HepG2 (cell line): ENCODE measurements around the gene SAPCD1. TPM values are rescaled to one million over a fixed set of nuclear protein-coding genes. Genes with fewer than 3 reads are reported as not detected.
A peak's percentile ranks its signal among the peaks of the same experiment; 100 is the strongest.

Experiments
- BCLAF1 ChIP-seq: fragments of 450-650 bp; IDR thresholded peaks from 2 replicates; pipeline ENCODE4 v1.6.1; 2017; ENCODE audit warnings: mild to moderate bottlenecking
- HCFC1 ChIP-seq: fragments of 150-350 bp; IDR thresholded peaks from 2 replicates; pipeline ENCODE4 v1.6.1; 2014; ENCODE audit warnings: low read depth, low read length
- HMGA1 ChIP-seq: sonication (generic); formaldehyde crosslinking; conservative IDR thresholded peaks from 2 replicates; pipeline ENCODE4 v1.4.0; 2020; ENCODE audit warnings: missing genetic modification reagents
- HOXA7 ChIP-seq: sonication (generic); formaldehyde crosslinking; IDR thresholded peaks from 2 replicates; pipeline ENCODE4 v1.8.1; 2022; ENCODE audit warnings: mild to moderate bottlenecking, missing genetic modification reagents, moderate library complexity
- KAT8 ChIP-seq: IDR thresholded peaks from 2 replicates; pipeline ENCODE4 v1.6.1; 2016; ENCODE audit warnings: missing genetic modification reagents, missing compliant biosample characterization
- KLF6 ChIP-seq: IDR thresholded peaks from 2 replicates; pipeline ENCODE4 v1.8.0; 2016; ENCODE audit warnings: missing biosample characterization, missing genetic modification reagents
- MED13 ChIP-seq: sonication (generic); formaldehyde crosslinking; IDR thresholded peaks from 2 replicates; pipeline ENCODE4 v1.5.0; 2020; ENCODE audit warnings: missing genetic modification reagents
- MIXL1 ChIP-seq: IDR thresholded peaks from 2 replicates; pipeline ENCODE4 v1.6.1; 2016
- MTF1 ChIP-seq: sonication (generic); formaldehyde crosslinking; IDR thresholded peaks from 2 replicates; pipeline ENCODE4 v1.5.0; 2020; ENCODE audit warnings: missing genetic modification reagents
- SMAD9 ChIP-seq: sonication (generic); formaldehyde crosslinking; IDR thresholded peaks from 2 replicates; pipeline ENCODE4 v1.5.1; 2020; ENCODE audit warnings: mild to moderate bottlenecking, missing genetic modification reagents
- ZFYVE20 ChIP-seq: sonication (generic); formaldehyde crosslinking; IDR thresholded peaks from 2 replicates; pipeline ENCODE4 v1.8.0; 2023; ENCODE audit warnings: low read depth, mild to moderate bottlenecking, moderate library complexity, missing genetic modification reagents, borderline replicate concordance
- ZNF24 ChIP-seq: fragments of 450-650 bp; IDR thresholded peaks from 2 replicates; pipeline ENCODE4 v1.6.1; 2017; ENCODE audit warnings: antibody characterized with exemption, mild to moderate bottlenecking
- polyA plus RNA-seq, 8 experiments: library from polyadenylated mRNA; depleted of rRNA in 3 of 8; stranded (reverse) in 7 of 8; unstranded in 1 of 8; fragments of >200 nt; fragmentation: Illumina TruSeq in 4 of 8; extraction: Trizol in 4 of 8; gene quantifications; 2 replicates each; pipeline versions ENCODE4 v1.2.1 to v1.2.3, GENCODE V29; 2011 to 2016; ENCODE audit warnings: low read depth in 4 of 8, missing spikeins in 1 of 8, mixed read lengths in 1 of 8; ENCODE audit not compliant: insufficient read depth in 1 of 8
- total RNA-seq, 5 experiments: library from RNA; depleted of rRNA; stranded (reverse); fragments of >200 nt; fragmentation: Illumina TruSeq; extraction: Trizol; gene quantifications; 2 replicates each; pipeline ENCODE4 v1.2.3, GENCODE V29; 2016; ENCODE audit warnings: low read depth in 1 of 5
- TF ChIP-seq, protein P1 (sequence below): sonication (generic); formaldehyde crosslinking; IDR thresholded peaks from 2 replicates; pipeline ENCODE4 v1.5.0; 2020; ENCODE audit warnings: missing genetic modification reagents
- TF ChIP-seq, protein P2 (sequence below): sonication (generic); formaldehyde crosslinking; IDR thresholded peaks from 2 replicates; pipeline ENCODE4 v1.4.0; 2020; ENCODE audit warnings: mild to moderate bottlenecking, missing genetic modification reagents
- TF ChIP-seq, protein P3 (sequence below): fragments of 450-650 bp; IDR thresholded peaks from 2 replicates; pipeline ENCODE4 v1.6.1; 2016

The SAPCD1 gene
- total and polyA plus RNA-seq, 2 of the 13 experiments (the other 11 are each of a cell fraction or from before 2014, with no cell fraction given) = 2.5 to 3.9 TPM

DNA sequence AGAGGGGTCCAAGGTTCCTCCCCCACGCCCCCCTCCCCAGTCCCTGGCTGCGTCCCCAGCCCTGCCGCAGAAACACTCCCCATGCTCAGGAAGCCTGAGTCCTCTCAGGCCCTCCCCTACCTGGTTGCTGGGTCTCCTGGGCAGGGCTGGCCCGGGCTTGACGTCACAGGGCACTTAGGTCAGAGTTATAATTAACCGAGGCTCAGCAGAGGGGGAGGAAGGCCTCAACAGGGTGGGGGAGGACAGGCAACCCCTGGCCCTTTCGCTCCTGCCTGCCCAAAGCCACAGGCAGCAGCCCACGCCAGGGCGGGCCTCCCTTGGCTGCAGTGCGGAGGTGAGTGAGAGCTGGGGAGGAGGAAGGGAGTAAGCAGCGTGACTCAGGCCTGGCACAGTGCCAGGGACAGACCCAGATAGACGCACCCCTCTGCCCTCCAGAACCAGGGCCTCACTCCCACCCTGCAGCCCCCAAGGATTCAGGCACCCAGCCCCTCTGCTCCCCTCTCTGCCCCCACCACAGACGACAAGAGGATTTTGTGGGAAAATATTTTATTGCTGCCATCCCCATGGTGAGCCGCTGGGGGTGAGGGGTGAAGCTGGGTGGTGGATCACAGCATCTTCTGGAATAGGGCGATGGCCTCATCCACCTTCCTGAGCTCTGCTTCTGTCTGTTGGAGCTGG lies 14.7 kb downstream of the SAPCD1 start, which contains the start of gene VWA7 (continued):
- no peak for TF ChIP-seq HMGA1 (CRISPR knock-in tag)
- TF ChIP-seq, protein P1, sequence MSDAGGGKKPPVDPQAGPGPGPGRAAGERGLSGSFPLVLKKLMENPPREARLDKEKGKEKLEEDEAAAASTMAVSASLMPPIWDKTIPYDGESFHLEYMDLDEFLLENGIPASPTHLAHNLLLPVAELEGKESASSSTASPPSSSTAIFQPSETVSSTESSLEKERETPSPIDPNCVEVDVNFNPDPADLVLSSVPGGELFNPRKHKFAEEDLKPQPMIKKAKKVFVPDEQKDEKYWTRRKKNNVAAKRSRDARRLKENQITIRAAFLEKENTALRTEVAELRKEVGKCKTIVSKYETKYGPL (CRISPR knock-in tag) = no peak
- TF ChIP-seq MED13 (CRISPR knock-in tag) = no peak
- TF ChIP-seq, protein P2, sequence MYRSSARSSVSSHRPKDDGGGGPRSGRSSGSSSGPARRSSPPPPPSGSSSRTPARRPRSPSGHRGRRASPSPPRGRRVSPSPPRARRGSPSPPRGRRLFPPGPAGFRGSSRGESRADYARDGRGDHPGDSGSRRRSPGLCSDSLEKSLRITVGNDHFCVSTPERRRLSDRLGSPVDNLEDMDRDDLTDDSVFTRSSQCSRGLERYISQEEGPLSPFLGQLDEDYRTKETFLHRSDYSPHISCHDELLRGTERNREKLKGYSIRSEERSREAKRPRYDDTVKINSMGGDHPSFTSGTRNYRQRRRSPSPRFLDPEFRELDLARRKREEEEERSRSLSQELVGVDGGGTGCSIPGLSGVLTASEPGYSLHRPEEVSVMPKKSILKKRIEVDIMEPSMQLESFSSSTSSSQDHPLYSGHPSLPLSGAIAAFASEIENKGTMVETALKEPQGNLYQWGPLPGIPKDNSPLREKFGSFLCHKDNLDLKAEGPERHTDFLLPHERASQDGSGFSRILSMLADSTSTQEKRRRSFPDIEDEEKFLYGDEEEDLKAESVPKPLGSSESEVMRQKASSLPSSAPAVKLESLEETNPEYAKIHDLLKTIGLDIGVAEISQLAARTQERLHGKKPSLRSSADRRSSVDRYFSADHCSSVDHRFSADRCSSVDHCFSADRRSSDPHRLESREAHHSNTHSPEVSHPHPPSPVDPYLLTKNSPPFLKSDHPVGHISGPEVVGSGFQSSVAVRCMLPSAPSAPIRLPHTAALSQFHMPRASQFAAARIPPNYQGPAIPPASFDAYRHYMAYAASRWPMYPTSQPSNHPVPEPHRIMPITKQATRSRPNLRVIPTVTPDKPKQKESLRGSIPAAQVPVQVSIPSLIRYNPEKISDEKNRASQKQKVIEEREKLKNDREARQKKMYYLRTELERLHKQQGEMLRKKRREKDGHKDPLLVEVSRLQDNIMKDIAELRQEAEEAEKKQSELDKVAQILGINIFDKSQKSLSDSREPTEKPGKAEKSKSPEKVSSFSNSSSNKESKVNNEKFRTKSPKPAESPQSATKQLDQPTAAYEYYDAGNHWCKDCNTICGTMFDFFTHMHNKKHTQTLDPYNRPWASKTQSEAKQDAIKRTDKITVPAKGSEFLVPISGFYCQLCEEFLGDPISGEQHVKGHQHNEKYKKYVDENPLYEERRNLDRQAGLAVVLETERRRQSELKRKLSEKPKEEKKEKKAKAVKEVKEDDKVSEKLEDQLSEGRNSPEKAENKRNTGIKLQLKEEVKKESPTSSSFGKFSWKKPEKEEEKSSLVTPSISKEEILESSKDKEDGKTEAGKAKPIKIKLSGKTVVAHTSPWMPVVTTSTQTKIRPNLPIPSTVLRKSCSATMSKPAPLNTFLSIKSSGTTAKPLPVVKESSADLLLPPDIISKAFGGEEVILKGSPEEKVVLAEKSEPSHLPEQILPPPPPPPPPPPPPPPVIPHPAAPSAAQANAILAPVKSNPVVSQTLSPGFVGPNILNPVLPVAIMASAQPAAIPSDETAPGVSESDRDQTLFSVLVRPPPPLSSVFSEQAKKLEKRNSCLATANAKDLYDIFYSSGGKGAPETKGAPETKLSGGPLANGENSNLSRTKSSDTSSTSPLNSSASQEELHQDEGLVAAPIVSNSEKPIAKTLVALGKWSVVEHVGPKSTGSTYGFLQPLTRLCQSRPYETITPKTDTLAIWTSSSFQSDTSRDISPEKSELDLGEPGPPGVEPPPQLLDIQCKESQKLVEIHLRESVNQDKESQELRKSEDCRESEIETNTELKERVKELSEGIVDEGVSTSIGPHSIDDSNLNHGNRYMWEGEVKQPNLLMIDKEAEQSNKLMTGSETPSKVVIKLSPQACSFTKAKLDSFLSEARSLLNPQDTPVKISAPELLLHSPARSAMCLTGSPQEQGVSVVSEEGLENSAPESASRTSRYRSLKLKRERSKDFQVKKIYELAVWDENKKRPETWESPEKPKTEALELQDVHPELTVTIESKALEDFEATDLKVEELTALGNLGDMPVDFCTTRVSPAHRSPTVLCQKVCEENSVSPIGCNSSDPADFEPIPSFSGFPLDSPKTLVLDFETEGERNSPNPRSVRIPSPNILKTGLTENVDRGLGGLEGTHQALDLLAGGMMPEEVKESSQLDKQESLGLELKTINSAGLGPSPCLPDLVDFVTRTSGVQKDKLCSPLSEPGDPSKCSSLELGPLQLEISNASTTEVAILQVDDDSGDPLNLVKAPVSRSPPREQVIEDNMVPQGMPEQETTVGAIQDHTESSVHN (CRISPR knock-in tag) = no peak
- TF ChIP-seq ZNF24 = no peak
- TF ChIP-seq KLF6 (CRISPR knock-in tag) = no peak
- TF ChIP-seq, protein P3, sequence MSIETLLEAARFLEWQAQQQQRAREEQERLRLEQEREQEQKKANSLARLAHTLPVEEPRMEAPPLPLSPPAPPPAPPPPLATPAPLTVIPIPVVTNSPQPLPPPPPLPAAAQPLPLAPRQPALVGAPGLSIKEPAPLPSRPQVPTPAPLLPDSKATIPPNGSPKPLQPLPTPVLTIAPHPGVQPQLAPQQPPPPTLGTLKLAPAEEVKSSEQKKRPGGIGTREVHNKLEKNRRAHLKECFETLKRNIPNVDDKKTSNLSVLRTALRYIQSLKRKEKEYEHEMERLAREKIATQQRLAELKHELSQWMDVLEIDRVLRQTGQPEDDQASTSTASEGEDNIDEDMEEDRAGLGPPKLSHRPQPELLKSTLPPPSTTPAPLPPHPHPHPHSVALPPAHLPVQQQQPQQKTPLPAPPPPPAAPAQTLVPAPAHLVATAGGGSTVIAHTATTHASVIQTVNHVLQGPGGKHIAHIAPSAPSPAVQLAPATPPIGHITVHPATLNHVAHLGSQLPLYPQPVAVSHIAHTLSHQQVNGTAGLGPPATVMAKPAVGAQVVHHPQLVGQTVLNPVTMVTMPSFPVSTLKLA = no peak
- peak; percentile 65 for TF ChIP-seq KAT8 (CRISPR knock-in tag)
- peak; percentile 94 for TF ChIP-seq MIXL1 (CRISPR knock-in tag)
- no peak for TF ChIP-seq HCFC1
- TF ChIP-seq MTF1 (CRISPR knock-in tag) = no peak
- no peak for TF ChIP-seq BCLAF1
- no peak for TF ChIP-seq HOXA7 (CRISPR knock-in tag)
- no peak for TF ChIP-seq ZFYVE20 (CRISPR knock-in tag)
- TF ChIP-seq SMAD9 (CRISPR knock-in tag) = no peak
